ENCODE data around the gene GTF2A2.

DNA sequence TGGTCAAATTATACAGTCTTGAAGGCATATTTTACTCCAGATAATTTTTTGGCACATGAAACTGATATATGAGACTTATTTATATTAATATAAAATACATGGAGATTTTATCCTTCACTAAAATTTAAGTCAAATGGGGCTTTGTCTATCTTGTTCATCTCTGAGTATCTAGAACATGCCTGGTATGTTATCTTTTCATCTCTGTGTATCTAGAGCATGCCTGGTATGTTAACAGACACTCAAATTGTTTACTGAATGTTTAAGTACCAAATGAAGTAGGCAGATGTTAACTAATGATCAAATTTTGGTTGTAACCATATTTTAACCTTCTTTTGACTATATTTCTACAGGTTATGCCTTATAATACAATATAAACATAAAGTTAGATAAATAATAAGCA, 7.7 kb downstream of the GTF2A2 start:
- TF ChIP-seq CTCF (IDR thresholded peaks at IDR 0.05) (no peak), POLR2A (IDR thresholded peaks at IDR 0.05) (no peak), EP300 (IDR thresholded peaks at IDR 0.05) (no peak)

Measured in tibial nerve (tissue), 4 donors.